ENCODE results near the gene TRIO.

DNA sequence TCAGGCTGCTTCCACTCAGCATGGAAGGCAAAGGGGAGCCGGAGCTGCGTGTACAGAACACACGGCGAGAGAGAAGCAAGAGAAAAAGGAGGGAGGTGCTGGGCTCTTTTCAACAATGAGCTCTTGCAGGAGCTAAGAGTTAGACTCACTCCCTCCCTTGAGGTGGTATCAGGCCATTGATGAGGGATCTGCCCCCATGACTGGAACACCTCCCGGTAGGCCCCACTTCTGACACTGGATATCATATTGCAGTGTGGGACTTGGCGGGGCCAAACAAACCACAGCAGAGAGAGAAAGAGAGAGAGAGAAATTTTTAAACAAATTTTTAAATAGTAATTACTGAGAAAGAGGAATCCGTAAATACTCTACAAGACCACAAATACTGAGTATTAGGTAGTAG lies 182.2 kb downstream of the TRIO start:
- TF ChIP-seq POLR2AphosphoS5 (IDR thresholded peaks at IDR 0.05; ENCODE audit: borderline replicate concordance, low read depth, low read length): no peak
- no peak for TF ChIP-seq EZH2 (IDR thresholded peaks at IDR 0.05)
